Activated B cell treated with CpG ODN at 0.5 μM for 24 hours (primary cell): ENCODE measurements around the gene DMRTA2. TPM values are rescaled to one million over a fixed set of nuclear protein-coding genes. Genes with fewer than 3 reads are reported as not detected.

Experiments used
- ATAC-seq: fragments of 200-7000 bp; cut with Tn5 transposase; one replicate; pipeline ENCODE4 v1.10.0; 2021; ENCODE audit warnings: low read depth, mild to moderate bottlenecking, moderate library complexity
- CTCF ChIA-PET: fragments of 350-600 bp; sonication (Branson Sonifier 250); formaldehyde crosslinking; loops from one replicate; lab custom pipeline; 2021; ENCODE audit warnings: antibody characterized with exemption; lab: Charles Lee
- POLR2A ChIA-PET: fragments of 350-600 bp; sonication (Branson Sonifier 250); formaldehyde crosslinking; loops from one replicate; lab custom pipeline; 2021; ENCODE audit warnings: antibody characterized with exemption; lab: Charles Lee
- DNase-seq: peaks from one replicate; pipeline ENCODE4 v3.0.0; 2022
- H3K27ac Mint-ChIP-seq: one replicate; pipeline ENCODE4 v1.8.0; 2020; ENCODE audit warnings: mixed read lengths
- H3K27me3 Mint-ChIP-seq: one replicate; pipeline ENCODE4 v1.8.0; 2021; ENCODE audit warnings: mixed read lengths
- H3K36me3 Mint-ChIP-seq: one replicate; pipeline ENCODE4 v1.8.0; 2021; ENCODE audit warnings: low read depth, mixed read lengths
- H3K4me1 Mint-ChIP-seq: one replicate; pipeline ENCODE4 v1.8.0; 2021; ENCODE audit warnings: mixed read lengths
- H3K4me3 Mint-ChIP-seq: one replicate; pipeline ENCODE4 v1.8.0; 2020; ENCODE audit warnings: mild to moderate bottlenecking, mixed read lengths
- H3K9me3 Mint-ChIP-seq: one replicate; pipeline ENCODE4 v1.8.0; 2020; ENCODE audit warnings: mixed read lengths
- intact Hi-C: fragments of 100-400 bp; cut with micrococcal nuclease; formaldehyde crosslinking; loops from one replicate; pipeline ENCODE4 v1.15.1; 2024
- total RNA-seq: library from RNA; stranded (reverse); gene quantifications from 2 replicates; pipeline ENCODE4 v1.2.3, GENCODE V29; 2022
- TF ChIP-seq, protein P1 (sequence below): fragments of 200-600 bp; IDR thresholded peaks from one replicate; pipeline ENCODE4 v1.8.0; 2022; ENCODE audit warnings: antibody characterized with exemption, mild to moderate bottlenecking

DMRTA2 gene
- total RNA-seq, 1 donor from 2014 or later: not detected

DNA sequence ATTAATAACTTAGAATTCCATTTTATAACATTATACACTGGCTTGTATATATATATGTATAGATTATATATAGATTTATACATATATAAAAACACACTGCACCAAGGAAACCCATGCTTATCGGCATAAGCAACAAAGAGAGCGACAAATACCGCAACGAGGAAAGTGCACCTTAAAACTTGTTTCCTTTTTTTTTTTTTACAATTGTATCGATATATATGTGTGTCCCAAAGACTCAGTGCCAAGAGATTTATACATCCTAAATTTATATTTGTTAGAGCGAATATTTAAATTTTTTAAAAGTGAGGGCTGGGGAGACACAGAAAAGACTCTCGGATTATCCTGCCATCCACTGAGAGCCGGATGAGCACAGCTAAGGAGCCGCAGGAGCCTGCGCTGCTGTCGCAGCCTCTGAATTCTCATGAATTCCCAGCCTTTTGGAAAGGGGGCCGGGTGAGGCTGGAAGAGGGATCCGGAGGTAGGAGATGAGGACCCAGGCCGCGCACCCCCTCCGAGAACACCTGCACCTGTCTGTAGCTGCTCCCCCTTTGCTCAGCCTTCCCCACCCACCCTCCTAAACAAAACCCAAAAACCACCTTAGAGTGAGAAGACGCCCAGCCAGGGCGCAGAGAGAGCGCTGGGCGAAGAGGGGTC, 5.2 kb downstream of the DMRTA2 start:
- Mint-ChIP-seq H3K4me3 (no peak overlapping the region), H3K27ac (no peak overlapping the region), H3K27me3 (peaks cover 71% of the 10 kb centered on the region), H3K9me3 (no peaks in the 10 kb centered on the region), H3K4me1 (peaks cover 41% of the 10 kb centered on the region), H3K36me3 (no peaks in the 10 kb centered on the region)
- CTCF ChIA-PET: no interaction called here
- DNase-seq (no peak), ATAC-seq (no peak)
- POLR2A ChIA-PET: no interaction called here
- TF ChIP-seq, protein P1, sequence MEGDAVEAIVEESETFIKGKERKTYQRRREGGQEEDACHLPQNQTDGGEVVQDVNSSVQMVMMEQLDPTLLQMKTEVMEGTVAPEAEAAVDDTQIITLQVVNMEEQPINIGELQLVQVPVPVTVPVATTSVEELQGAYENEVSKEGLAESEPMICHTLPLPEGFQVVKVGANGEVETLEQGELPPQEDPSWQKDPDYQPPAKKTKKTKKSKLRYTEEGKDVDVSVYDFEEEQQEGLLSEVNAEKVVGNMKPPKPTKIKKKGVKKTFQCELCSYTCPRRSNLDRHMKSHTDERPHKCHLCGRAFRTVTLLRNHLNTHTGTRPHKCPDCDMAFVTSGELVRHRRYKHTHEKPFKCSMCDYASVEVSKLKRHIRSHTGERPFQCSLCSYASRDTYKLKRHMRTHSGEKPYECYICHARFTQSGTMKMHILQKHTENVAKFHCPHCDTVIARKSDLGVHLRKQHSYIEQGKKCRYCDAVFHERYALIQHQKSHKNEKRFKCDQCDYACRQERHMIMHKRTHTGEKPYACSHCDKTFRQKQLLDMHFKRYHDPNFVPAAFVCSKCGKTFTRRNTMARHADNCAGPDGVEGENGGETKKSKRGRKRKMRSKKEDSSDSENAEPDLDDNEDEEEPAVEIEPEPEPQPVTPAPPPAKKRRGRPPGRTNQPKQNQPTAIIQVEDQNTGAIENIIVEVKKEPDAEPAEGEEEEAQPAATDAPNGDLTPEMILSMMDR: no peak
- intact Hi-C loops: no loop called here

DNA sequence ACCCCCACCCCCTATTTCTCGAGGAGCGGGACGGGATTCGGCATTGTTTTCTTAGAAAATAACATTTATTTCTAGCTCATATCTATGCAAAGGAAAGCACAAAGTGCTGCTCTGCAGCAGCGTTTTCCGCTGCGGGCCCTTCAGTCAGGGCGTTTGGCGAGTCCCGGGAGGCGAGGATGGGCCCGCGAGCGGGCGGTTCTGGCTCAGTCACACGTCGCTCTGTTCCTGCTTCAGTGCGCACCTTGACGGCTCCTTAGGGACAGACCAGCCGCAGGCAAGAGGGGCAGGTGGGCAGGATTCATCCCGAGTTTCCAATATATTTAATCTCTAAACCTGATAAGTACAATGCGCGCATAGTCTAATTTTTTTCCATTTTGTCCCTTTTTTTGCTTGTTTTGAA, 5.7 kb downstream of the DMRTA2 start:
- intact Hi-C loops: no loop called here
- H3K4me1 Mint-ChIP-seq: peaks cover 35% of the 10 kb centered on the region
- DNase-seq (no peak), ATAC-seq (no peak)
- no peak overlapping the region for H3K4me3 Mint-ChIP-seq
- ChIA-PET CTCF (no interaction called here), POLR2A (no interaction called here)
- TF ChIP-seq, protein P1: no peak
- H3K36me3 Mint-ChIP-seq: no peaks in the 10 kb centered on the region
- H3K9me3 Mint-ChIP-seq: peaks cover 4% of the 10 kb centered on the region
- no peak overlapping the region for H3K27ac Mint-ChIP-seq
- peaks cover 69% of the 10 kb centered on the region for H3K27me3 Mint-ChIP-seq

- POLR2A ChIA-PET: no interaction called here
- H3K4me3 Mint-ChIP-seq: no peak overlapping the region
- intact Hi-C loops: no loop called here
Measured at GRCh38 chr1:50416553-50417453, 6.4 kb downstream of the DMRTA2 start.

DNA sequence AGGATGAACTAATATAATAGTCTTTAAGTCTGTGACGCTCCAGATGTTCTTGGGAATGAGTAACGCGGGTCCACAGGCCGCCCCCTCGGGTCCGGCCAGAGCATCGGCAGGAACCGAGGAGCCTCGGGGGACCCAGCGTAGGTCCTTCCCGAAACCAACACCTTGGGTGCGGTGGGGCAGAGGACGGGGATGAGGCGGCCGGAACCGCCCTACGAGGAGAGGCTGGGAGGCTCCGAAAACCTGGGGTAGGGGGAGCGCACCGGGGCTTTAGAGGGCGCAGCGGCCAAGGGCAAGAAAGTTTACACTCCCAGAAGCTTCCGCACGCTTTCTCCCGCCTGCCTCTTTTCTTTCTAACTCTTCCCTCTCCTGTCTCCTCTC, 7.1 kb downstream of the DMRTA2 start:
- Mint-ChIP-seq H3K27me3 (peaks cover 62% of the 10 kb centered on the region), H3K4me3 (no peak overlapping the region), H3K4me1 (peaks cover 24% of the 10 kb centered on the region), H3K27ac (no peak overlapping the region), H3K9me3 (peaks cover 5% of the 10 kb centered on the region), H3K36me3 (no peaks in the 10 kb centered on the region)
- DNase-seq (no peak), ATAC-seq (no peak)
- TF ChIP-seq, protein P1: no peak
- ChIA-PET POLR2A (no interaction called here), CTCF (no interaction called here)
- intact Hi-C loops: no loop called here

More at GRCh38 chr1:50416553-50417453, 6.4 kb downstream of the DMRTA2 start:
- Mint-ChIP-seq H3K27me3 (peaks cover 67% of the 10 kb centered on the region), H3K36me3 (no peaks in the 10 kb centered on the region), H3K27ac (no peak overlapping the region), H3K4me1 (peaks cover 28% of the 10 kb centered on the region), H3K9me3 (peaks cover 5% of the 10 kb centered on the region)
- DNase-seq (no peak), ATAC-seq (no peak)
- CTCF ChIA-PET: no interaction called here
- TF ChIP-seq, protein P1: no peak
